ENCODE data around the gene ENTPD6. TPM values are rescaled to one million over a fixed set of nuclear protein-coding genes. Genes with fewer than 3 reads are reported as not detected.

Gene ENTPD6
- total and polyA plus RNA-seq, 2 experiments from 2014 or later, result 80.4 to 87.1 TPM

- H4K20me1 ChIP-seq (ENCODE audit: insufficient read depth, poor library complexity, severe bottlenecking), result no peaks in the 10 kb centered on the region
- H3K27ac ChIP-seq, result no peak overlapping the region
- H3K36me3 ChIP-seq (replicated peaks; ENCODE audit: insufficient read depth, low read depth), result no peaks in the 10 kb centered on the region
- no peak for TF ChIP-seq EZH2phosphoT487 (IDR thresholded peaks at IDR 0.05; ENCODE audit: low read depth, severe bottlenecking, unreplicated experiment)
- no peak for TF ChIP-seq EZH2 (IDR thresholded peaks at IDR 0.05; ENCODE audit: borderline replicate concordance)
- H3K4me2 ChIP-seq, result no peak overlapping the region
- no peaks in the 10 kb centered on the region for H3K9me2 ChIP-seq (replicated peaks; ENCODE audit: insufficient read depth)
- no peaks in the 10 kb centered on the region for H3K4me1 ChIP-seq (ENCODE audit: insufficient read depth)
- 76% methylated on average over 44 of the region's 61 CpGs for WGBS (ENCODE audit: low lambda C conversion rate, missing lambda C conversion rate)
- no peaks in the 10 kb centered on the region for H3K9me3 ChIP-seq (ENCODE audit: low read depth)
- no peak for DNase-seq (ENCODE audit: low spot score)
- H2AFZ ChIP-seq, result no peak overlapping the region
- H3K27me3 ChIP-seq, result no peaks in the 10 kb centered on the region
- no peak overlapping the region for H3K4me3 ChIP-seq
- H3K79me2 ChIP-seq, result no peaks in the 10 kb centered on the region
These were observed 47.1 kb upstream of the ENTPD6 start for GRCh38 chr20:25148181-25148981.

- Histone ChIP-seq H2AFZ (no peak overlapping the region), H3K4me3 (no peak overlapping the region), H3K79me2 (no peaks in the 10 kb centered on the region), H3K9me3 (ENCODE audit: low read depth) (no peaks in the 10 kb centered on the region), H4K20me1 (ENCODE audit: insufficient read depth, poor library complexity, severe bottlenecking) (no peaks in the 10 kb centered on the region), H3K36me3 (replicated peaks; ENCODE audit: insufficient read depth, low read depth) (no peaks in the 10 kb centered on the region), H3K4me1 (ENCODE audit: insufficient read depth) (no peaks in the 10 kb centered on the region), H3K4me2 (no peak overlapping the region), H3K27me3 (no peaks in the 10 kb centered on the region), H3K27ac (no peak overlapping the region), H3K9me2 (replicated peaks; ENCODE audit: insufficient read depth) (no peaks in the 10 kb centered on the region)
- 91% methylated on average over 16 of the region's 17 CpGs for WGBS (ENCODE audit: low lambda C conversion rate, missing lambda C conversion rate)
- TF ChIP-seq EZH2phosphoT487 (IDR thresholded peaks at IDR 0.05; ENCODE audit: low read depth, severe bottlenecking, unreplicated experiment) (no peak), EZH2 (IDR thresholded peaks at IDR 0.05; ENCODE audit: borderline replicate concordance) (no peak), CTCF (IDR thresholded peaks at IDR 0.05; ENCODE audit: poor library complexity) (no peak)
- no peak for DNase-seq (ENCODE audit: low spot score)
These were observed 46.3 kb upstream of the ENTPD6 start for GRCh38 chr20:25148982-25149846.

- TF ChIP-seq EZH2phosphoT487 (IDR thresholded peaks at IDR 0.05; ENCODE audit: low read depth, severe bottlenecking, unreplicated experiment) (no peak), CTCF (IDR thresholded peaks at IDR 0.05; ENCODE audit: poor library complexity) (no peak), EZH2 (IDR thresholded peaks at IDR 0.05; ENCODE audit: borderline replicate concordance) (no peak)
- no peaks in the 10 kb centered on the region for H3K79me2 ChIP-seq
- no peak overlapping the region for H3K4me3 ChIP-seq
- 86% methylated on average over 6 of the region's 6 CpGs for WGBS (ENCODE audit: low lambda C conversion rate, missing lambda C conversion rate)
- H3K4me1 ChIP-seq (ENCODE audit: insufficient read depth), result no peaks in the 10 kb centered on the region
- H3K27ac ChIP-seq, result no peak overlapping the region
- no peak overlapping the region for H2AFZ ChIP-seq
- no peak overlapping the region for H3K4me2 ChIP-seq
- no peaks in the 10 kb centered on the region for H4K20me1 ChIP-seq (ENCODE audit: insufficient read depth, poor library complexity, severe bottlenecking)
- H3K27me3 ChIP-seq, result no peaks in the 10 kb centered on the region
- no peak for DNase-seq (ENCODE audit: low spot score)
- no peaks in the 10 kb centered on the region for H3K9me2 ChIP-seq (replicated peaks; ENCODE audit: insufficient read depth)
- no peaks in the 10 kb centered on the region for H3K36me3 ChIP-seq (replicated peaks; ENCODE audit: insufficient read depth, low read depth)
- no peaks in the 10 kb centered on the region for H3K9me3 ChIP-seq (ENCODE audit: low read depth)
These were observed 45.5 kb upstream of the ENTPD6 start for GRCh38 chr20:25150016-25150415.

- H2AFZ ChIP-seq, result no peak overlapping the region
- DNase-seq (ENCODE audit: low spot score), result no peak
- no peak for TF ChIP-seq EZH2phosphoT487 (IDR thresholded peaks at IDR 0.05; ENCODE audit: low read depth, severe bottlenecking, unreplicated experiment)
- no peak for TF ChIP-seq EZH2 (IDR thresholded peaks at IDR 0.05; ENCODE audit: borderline replicate concordance)
- TF ChIP-seq CTCF (IDR thresholded peaks at IDR 0.05; ENCODE audit: poor library complexity), result no peak
- no peaks in the 10 kb centered on the region for H3K9me2 ChIP-seq (replicated peaks; ENCODE audit: insufficient read depth)
- no peaks in the 10 kb centered on the region for H3K36me3 ChIP-seq (replicated peaks; ENCODE audit: insufficient read depth, low read depth)
- no peak overlapping the region for H3K4me2 ChIP-seq
- no peak overlapping the region for H3K4me3 ChIP-seq
- H3K9me3 ChIP-seq (ENCODE audit: low read depth), result no peaks in the 10 kb centered on the region
- no peaks in the 10 kb centered on the region for H4K20me1 ChIP-seq (ENCODE audit: insufficient read depth, poor library complexity, severe bottlenecking)
- H3K79me2 ChIP-seq, result no peaks in the 10 kb centered on the region
- peaks cover 7% of the 10 kb centered on the region for H3K27me3 ChIP-seq
- no peak overlapping the region for H3K27ac ChIP-seq
- WGBS (ENCODE audit: low lambda C conversion rate, missing lambda C conversion rate), result 96% methylated on average over 1 of the region's 1 CpG
- H3K4me1 ChIP-seq (ENCODE audit: insufficient read depth), result no peaks in the 10 kb centered on the region
These were observed 37.5 kb upstream of the ENTPD6 start for GRCh38 chr20:25158043-25158442.
